GM06990 (cell line): ENCODE measurements around the gene BTD.

Experiments used
- DNase-seq: peaks from one replicate; pipeline ENCODE4 v3.0.0-alpha.2; 2011; ENCODE audit not compliant: insufficient read length; ENCODE audit errors: extremely low read depth
- H3K27me3 ChIP-seq: replicated peaks from 2 replicates; pipeline ENCODE4 v1.6.0; 2011; ENCODE audit warnings: low read length; ENCODE audit not compliant: control insufficient read depth, insufficient read depth
- H3K36me3 ChIP-seq: 2 replicates; pipeline ENCODE4 v1.5.1; 2011; ENCODE audit warnings: low read length; ENCODE audit not compliant: control insufficient read depth, insufficient read depth
- H3K4me3 ChIP-seq: replicated peaks from 2 replicates; pipeline ENCODE4 v1.5.1; 2011; ENCODE audit warnings: low read depth, mild to moderate bottlenecking, control low read depth, low read length
- CTCF ChIP-seq: IDR thresholded peaks from 2 replicates; pipeline ENCODE4 v1.5.1; 2011; ENCODE audit warnings: low read length, control low read depth, mild to moderate bottlenecking, inconsistent platforms; ENCODE audit not compliant: insufficient read depth, poor library complexity, severe bottlenecking

Gene BTD

GRCh38 chr3:15694628-15695027 lies 93.1 kb downstream of the BTD start:
- Histone ChIP-seq H3K4me3 (no peak overlapping the region), H3K36me3 (peaks cover 1% of the 10 kb centered on the region; the same call in 1 of the 2 replicates), H3K27me3 (no peaks in the 10 kb centered on the region)
- TF ChIP-seq CTCF = no peak
- DNase-seq = no peak
